Uterus (tissue), 2 donors: Measurements from ENCODE around the gene IL1RAP.

Source experiments
- POLR2A ChIP-seq, 2 donors: fragments of 450-650 bp; IDR thresholded peaks; one replicate each; pipeline ENCODE4 v1.6.1; 2016; ENCODE audit warnings: antibody characterized with exemption in 2 of 2, mild to moderate bottlenecking in 1 of 2, moderate library complexity in 1 of 2
- TF ChIP-seq, protein P1 (sequence below), 4 experiments: fragments of 200-600 bp in 2 of 4; fragments of 450-650 bp in 2 of 4; sonication (generic) in 2 of 4; IDR thresholded peaks; one replicate each; pipeline ENCODE4 v1.5.1; 2016 to 2019; ENCODE audit warnings: antibody characterized with exemption in 4 of 4, mild to moderate bottlenecking in 2 of 4, moderate library complexity in 1 of 4

DNA sequence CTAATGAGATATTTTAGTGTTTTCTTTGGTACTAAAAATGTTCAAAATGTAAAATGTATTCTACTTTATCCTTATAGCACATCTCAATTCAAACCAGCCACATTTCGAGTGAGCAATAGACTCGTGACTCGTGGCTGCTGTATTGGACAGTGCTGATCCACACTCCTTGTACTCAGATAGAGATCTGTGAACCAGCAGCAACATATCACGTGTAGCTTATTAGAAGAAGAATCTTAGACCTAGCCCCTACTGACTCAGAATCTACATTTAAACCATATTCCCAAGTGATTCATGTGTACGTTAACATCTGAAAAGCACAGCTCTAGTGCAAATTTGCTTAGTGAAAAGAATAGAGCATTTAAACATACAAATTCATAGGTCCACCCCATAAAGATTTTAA is 130.9 kb downstream of the IL1RAP start:
- TF ChIP-seq, protein P1, sequence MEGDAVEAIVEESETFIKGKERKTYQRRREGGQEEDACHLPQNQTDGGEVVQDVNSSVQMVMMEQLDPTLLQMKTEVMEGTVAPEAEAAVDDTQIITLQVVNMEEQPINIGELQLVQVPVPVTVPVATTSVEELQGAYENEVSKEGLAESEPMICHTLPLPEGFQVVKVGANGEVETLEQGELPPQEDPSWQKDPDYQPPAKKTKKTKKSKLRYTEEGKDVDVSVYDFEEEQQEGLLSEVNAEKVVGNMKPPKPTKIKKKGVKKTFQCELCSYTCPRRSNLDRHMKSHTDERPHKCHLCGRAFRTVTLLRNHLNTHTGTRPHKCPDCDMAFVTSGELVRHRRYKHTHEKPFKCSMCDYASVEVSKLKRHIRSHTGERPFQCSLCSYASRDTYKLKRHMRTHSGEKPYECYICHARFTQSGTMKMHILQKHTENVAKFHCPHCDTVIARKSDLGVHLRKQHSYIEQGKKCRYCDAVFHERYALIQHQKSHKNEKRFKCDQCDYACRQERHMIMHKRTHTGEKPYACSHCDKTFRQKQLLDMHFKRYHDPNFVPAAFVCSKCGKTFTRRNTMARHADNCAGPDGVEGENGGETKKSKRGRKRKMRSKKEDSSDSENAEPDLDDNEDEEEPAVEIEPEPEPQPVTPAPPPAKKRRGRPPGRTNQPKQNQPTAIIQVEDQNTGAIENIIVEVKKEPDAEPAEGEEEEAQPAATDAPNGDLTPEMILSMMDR (IDR thresholded peaks at IDR 0.05): no peak
- TF ChIP-seq POLR2A (IDR thresholded peaks at IDR 0.05): no peak
